Adrenal gland (tissue), 12 donors: ENCODE results near the gene QTRT2. TPM values are rescaled to one million over a fixed set of nuclear protein-coding genes. Genes with fewer than 3 reads are reported as not detected.

Experiments used
- DNase-seq, 7 donors: peaks; one replicate each; pipeline ENCODE4 v3.0.0-alpha.2; 2019 to 2020
- H3K27ac ChIP-seq, 5 donors: fragments of 200-600 bp; sonication (generic) in 4 of 5; 1 replicate in 3 of 5; 2 replicates in 2 of 5; pipeline versions ENCODE4 v1.5.1 to v1.8.0; 2016 to 2020; ENCODE audit warnings: mild to moderate bottlenecking in 1 of 5
- H3K27me3 ChIP-seq: fragments of 200-600 bp; 2 replicates; pipeline ENCODE4 v1.8.0; 2021
- H3K36me3 ChIP-seq, 2 donors: fragments of 200-600 bp; replicated peaks in 1 of 2; 1 replicate in 1 of 2; 2 replicates in 1 of 2; pipeline versions ENCODE4 v1.5.1 to v1.8.0; 2018 to 2022
- H3K4me1 ChIP-seq, 2 donors: fragments of 200-600 bp; replicated peaks in 1 of 2; 1 replicate in 1 of 2; 2 replicates in 1 of 2; pipeline versions ENCODE4 v1.5.1 to v1.8.0; 2018 to 2021
- H3K4me3 ChIP-seq, 4 donors: fragments of 200-600 bp; sonication (generic) in 3 of 4; one replicate each; pipeline ENCODE4 v1.5.1; 2016 to 2018
- H3K9me3 ChIP-seq, 3 donors: fragments of 200-600 bp; sonication (generic) in 1 of 3; replicated peaks in 1 of 3; 1 replicate in 2 of 3; 2 replicates in 1 of 3; pipeline versions ENCODE4 v1.5.1 to v1.8.0; 2016 to 2021
- POLR2A ChIP-seq, 2 donors: fragments of 450-650 bp; IDR thresholded peaks; one replicate each; pipeline ENCODE4 v1.6.1; 2017; ENCODE audit warnings: antibody characterized with exemption in 2 of 2, mild to moderate bottlenecking in 2 of 2, moderate library complexity in 1 of 2
- WGBS, 4 donors: extraction: QIAGEN DNeasy Blood & Tissue Kit in 2 of 4; methylation state at CpG; one replicate each; pipeline versions ENCODE4 v1.1.5 to v1.1.7; 2013 to 2017; 5-methylcytosine and 5-hydroxymethylcytosine counted together
- intact Hi-C, 2 donors: fragments of 100-400 bp; cut with DNase I; formaldehyde crosslinking; loops; one replicate each; pipeline versions ENCODE4 v1.14.1 to v1.15.0; 2022 to 2023
- polyA plus RNA-seq, 3 donors: library from polyadenylated mRNA; stranded (reverse); fragments of 200-250 nt in 2 of 3; fragments of 350-450 nt in 1 of 3; fragmentation: Illumina TruSeq in 1 of 3; extraction: RNeasy Lipid Tissue Mini Kit (QIAGEN cat#74804) in 1 of 3; gene quantifications; one replicate each; pipeline ENCODE4 v1.2.3, GENCODE V29; 2013 to 2014
- total RNA-seq, 9 donors: library from RNA; depleted of rRNA in 4 of 9; stranded (reverse); fragments of >200 nt in 4 of 9; fragments of 120-200 nt in 1 of 9; fragmentation: NEBNext Ultra II Directional in 1 of 9; extraction: Animal tissue kit (Norgen Biotek cat#: 25700) in 1 of 9; gene quantifications; one replicate each; pipeline versions ENCODE4 v1.1.0 to v1.2.4, GENCODE V29; 2013 to 2023
- TF ChIP-seq, protein P1 (sequence below), 6 experiments: fragments of 450-650 bp in 4 of 6; fragments of 200-600 bp in 2 of 6; sonication (generic) in 1 of 6; IDR thresholded peaks; 1 replicate in 5 of 6; 2 replicates in 1 of 6; pipeline versions ENCODE4 v1.5.1 to v1.8.0; 2016 to 2021; ENCODE audit warnings: antibody characterized with exemption in 6 of 6, mild to moderate bottlenecking in 2 of 6, moderate library complexity in 1 of 6
- donor health status: healthy with polysubstance abuse.
- donor health status: Bipolar disorder and iron deficiency.
- donor health status: DM: yes; HTN: yes; CAD: no.
- donor health status: DM: no; HTN: no; CAD: no.
- donor health status: DM: no; HTN: no; CAD: no.
- donor health status: DM: yes; HTN: yes; CAD: no.

The QTRT2 gene
- total and polyA plus RNA-seq, 12 donors, result 6.9 to 45.5 (median 22.2) TPM

DNA sequence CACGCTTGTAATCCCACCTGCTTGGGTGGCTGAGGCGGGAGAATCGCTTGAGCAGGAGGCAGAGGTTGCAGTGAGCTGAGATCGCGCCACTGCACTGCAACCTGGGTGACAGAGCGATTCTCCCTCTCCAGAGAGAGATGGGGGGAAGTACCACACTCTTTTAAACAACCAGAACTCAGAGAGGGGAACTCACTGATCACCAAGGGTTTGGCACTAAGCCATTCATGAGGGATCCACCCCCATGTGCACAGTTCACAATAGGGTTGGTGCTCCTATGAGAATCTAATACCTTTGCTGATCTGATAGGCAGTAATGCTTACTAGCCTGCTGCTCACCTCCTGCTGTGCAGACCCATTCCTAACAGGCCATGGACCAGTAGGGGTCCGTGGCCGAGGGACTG is 51.6 kb downstream of the QTRT2 start:
- Histone ChIP-seq H3K36me3 (no peaks in the 10 kb centered on the region), H3K4me1 (peaks cover 0 to 9% of the 10 kb centered on the region in 2 donors), H3K4me3 (no peak overlapping the region), H3K27me3 (no peaks in the 10 kb centered on the region), H3K27ac (no peak overlapping the region), H3K9me3 (no peaks in the 10 kb centered on the region)
- TF ChIP-seq, protein P1, sequence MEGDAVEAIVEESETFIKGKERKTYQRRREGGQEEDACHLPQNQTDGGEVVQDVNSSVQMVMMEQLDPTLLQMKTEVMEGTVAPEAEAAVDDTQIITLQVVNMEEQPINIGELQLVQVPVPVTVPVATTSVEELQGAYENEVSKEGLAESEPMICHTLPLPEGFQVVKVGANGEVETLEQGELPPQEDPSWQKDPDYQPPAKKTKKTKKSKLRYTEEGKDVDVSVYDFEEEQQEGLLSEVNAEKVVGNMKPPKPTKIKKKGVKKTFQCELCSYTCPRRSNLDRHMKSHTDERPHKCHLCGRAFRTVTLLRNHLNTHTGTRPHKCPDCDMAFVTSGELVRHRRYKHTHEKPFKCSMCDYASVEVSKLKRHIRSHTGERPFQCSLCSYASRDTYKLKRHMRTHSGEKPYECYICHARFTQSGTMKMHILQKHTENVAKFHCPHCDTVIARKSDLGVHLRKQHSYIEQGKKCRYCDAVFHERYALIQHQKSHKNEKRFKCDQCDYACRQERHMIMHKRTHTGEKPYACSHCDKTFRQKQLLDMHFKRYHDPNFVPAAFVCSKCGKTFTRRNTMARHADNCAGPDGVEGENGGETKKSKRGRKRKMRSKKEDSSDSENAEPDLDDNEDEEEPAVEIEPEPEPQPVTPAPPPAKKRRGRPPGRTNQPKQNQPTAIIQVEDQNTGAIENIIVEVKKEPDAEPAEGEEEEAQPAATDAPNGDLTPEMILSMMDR (IDR thresholded peaks at IDR 0.05), result no peak
- no peak for TF ChIP-seq POLR2A (IDR thresholded peaks at IDR 0.05)
- intact Hi-C loops, result no loop called here
- no peak for DNase-seq
- WGBS, 4 donors, result 87 to 95% (median 93%) methylated on average over 8 of the region's 8 CpGs

DNA sequence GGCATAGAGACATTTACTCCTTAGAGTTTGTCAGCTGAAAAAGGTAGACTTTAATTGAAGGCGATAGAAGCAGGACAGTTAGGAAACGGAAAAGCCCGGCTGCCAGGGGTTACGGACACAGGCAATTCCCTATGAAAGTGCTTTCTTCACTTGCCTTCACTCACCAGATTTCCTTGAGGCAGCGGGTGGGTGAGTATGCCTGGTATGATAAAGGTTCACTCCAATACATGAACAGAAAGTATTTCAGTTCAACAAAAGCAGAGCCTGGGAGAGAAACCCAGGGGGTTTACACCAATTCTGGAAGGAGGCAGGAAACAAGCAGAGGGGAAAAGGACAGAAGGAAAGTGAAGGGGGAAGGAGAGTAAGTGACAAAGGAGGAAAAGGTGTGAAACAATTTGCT is 53.9 kb downstream of the QTRT2 start:
- intact Hi-C loops, result no loop called here
- H3K27me3 ChIP-seq, result no peaks in the 10 kb centered on the region
- WGBS, 4 donors, result 76 to 84% (median 80%) methylated on average over 5 of the region's 5 CpGs

DNA sequence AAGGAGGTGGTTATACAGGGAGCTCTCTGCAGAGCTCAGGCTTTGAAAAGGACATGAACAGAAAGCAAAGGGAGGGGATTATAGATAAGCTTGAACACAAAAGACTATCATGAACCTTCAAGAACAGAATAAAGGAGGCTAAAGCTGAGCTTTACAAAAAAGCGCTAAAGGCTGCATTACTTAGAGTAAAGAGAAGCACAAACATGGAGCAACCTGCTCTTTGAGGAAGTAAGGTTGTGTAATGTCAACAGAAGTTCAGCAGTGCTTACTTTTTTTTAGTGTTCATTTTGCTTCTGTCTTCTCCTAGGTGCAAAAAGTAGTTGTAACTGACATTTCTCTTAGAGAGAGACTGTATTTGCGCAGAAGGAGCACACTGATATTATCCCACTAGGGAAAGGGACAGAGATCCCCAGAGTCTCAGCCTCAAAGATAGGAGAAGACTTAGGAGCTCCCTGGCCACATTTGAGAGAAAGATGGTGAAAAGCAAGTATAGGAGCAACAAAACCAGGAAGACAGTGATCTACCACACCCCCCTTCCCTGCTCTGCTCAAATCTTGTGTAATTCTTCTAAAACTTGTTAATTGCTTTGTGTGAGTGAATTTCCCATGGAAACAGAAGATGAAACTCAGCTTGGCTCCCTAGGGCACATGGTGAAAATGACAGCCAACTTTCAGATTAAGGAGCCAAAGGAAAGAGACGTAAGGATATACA is 54.7 kb downstream of the QTRT2 start:
- WGBS, 4 donors, result 82 to 89% (median 85%) methylated on average over 3 of the region's 3 CpGs
- Histone ChIP-seq H3K27ac (no peak overlapping the region), H3K4me1 (peaks cover 0 to 9% of the 10 kb centered on the region in 2 donors), H3K4me3 (no peak overlapping the region), H3K36me3 (no peaks in the 10 kb centered on the region), H3K27me3 (no peaks in the 10 kb centered on the region), H3K9me3 (no peaks in the 10 kb centered on the region)
- intact Hi-C loops, result no loop called here
- DNase-seq, result no peak
- no peak for TF ChIP-seq POLR2A (IDR thresholded peaks at IDR 0.05)
- TF ChIP-seq, protein P1 (IDR thresholded peaks at IDR 0.05), result no peak

More for the DNA sequence above, 53.9 kb downstream of the QTRT2 start:
- TF ChIP-seq, protein P1 (IDR thresholded peaks at IDR 0.05), result no peak
- TF ChIP-seq POLR2A (IDR thresholded peaks at IDR 0.05), result no peak
- Histone ChIP-seq H3K27ac (no peak overlapping the region), H3K36me3 (no peaks in the 10 kb centered on the region), H3K9me3 (no peaks in the 10 kb centered on the region), H3K4me3 (no peak overlapping the region), H3K4me1 (peaks cover 0 to 9% of the 10 kb centered on the region in 2 donors)
- DNase-seq, result no peak

DNA sequence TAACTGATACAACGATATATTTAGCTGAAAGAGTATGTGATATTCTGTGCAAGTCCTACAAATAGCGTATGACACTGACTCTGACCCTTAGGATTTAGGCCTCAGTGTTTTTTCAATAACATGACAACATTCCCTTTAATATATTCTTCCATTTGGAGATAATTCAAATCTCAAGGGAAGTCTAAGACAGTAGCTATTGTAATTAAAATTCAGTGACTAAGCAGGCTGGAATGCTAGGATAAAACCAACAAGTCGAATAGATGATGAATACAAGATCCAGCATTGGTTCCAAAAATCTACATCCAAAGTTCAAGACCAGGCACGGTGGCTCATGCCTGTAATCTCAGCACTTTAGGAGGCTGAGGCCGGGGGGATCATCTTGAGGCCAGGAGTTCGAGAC is 56.2 kb downstream of the QTRT2 start:
- no peaks in the 10 kb centered on the region for H3K27me3 ChIP-seq
- 65 to 70% (median 68%) methylated on average over 6 of the region's 6 CpGs for WGBS, 4 donors
- H3K4me3 ChIP-seq, result no peak overlapping the region
- intact Hi-C loops, result no loop called here
- H3K27ac ChIP-seq, result no peak overlapping the region
- H3K36me3 ChIP-seq, result no peaks in the 10 kb centered on the region
- DNase-seq, result no peak
- no peaks in the 10 kb centered on the region for H3K9me3 ChIP-seq
- no peak for TF ChIP-seq POLR2A (IDR thresholded peaks at IDR 0.05)
- TF ChIP-seq, protein P1 (IDR thresholded peaks at IDR 0.05), result no peak
- peaks cover 0 to 9% of the 10 kb centered on the region in 2 donors for H3K4me1 ChIP-seq
